KMS-11 (cell line): ENCODE measurements around the gene RUFY1.
"Not testable (repeated sequence)": the region's sequence is repeated elsewhere in the genome, so short reads cannot be mapped to it uniquely, and the experiment has no call there.

Source experiments
- H2AFZ ChIP-seq: fragments of 200-600 bp; sonication (generic); 2 replicates; pipeline ENCODE4 v1.6.1; 2016; ENCODE audit warnings: antibody characterized with exemption, mixed run types, low read depth
- H3K27ac ChIP-seq: fragments of 200-600 bp; sonication (generic); 2 replicates; pipeline ENCODE4 v1.6.1; 2016; ENCODE audit warnings: mild to moderate bottlenecking, mixed run types
- H3K27me3 ChIP-seq: fragments of 200-600 bp; sonication (generic); 2 replicates; pipeline ENCODE4 v1.6.1; 2017; ENCODE audit warnings: mild to moderate bottlenecking, low read depth, mixed run types, moderate library complexity; ENCODE audit not compliant: insufficient read depth
- H3K36me3 ChIP-seq: fragments of 200-600 bp; sonication (generic); 2 replicates; pipeline ENCODE4 v1.6.1; 2017; ENCODE audit warnings: mild to moderate bottlenecking, mixed run types; ENCODE audit not compliant: insufficient read depth
- H3K4me1 ChIP-seq: fragments of 200-600 bp; sonication (generic); 2 replicates; pipeline ENCODE4 v1.6.1; 2016; ENCODE audit warnings: mild to moderate bottlenecking, low read depth, mixed run types; ENCODE audit not compliant: poor library complexity, severe bottlenecking
- H3K4me2 ChIP-seq: fragments of 200-600 bp; sonication (generic); 2 replicates; pipeline ENCODE4 v1.7.0; 2016; ENCODE audit warnings: mild to moderate bottlenecking, mixed run types
- H3K4me3 ChIP-seq: fragments of 200-600 bp; sonication (generic); IDR thresholded peaks from 2 replicates; pipeline ENCODE4 v1.6.1; 2017; ENCODE audit warnings: low read depth, low read length, mixed read lengths; ENCODE audit not compliant: insufficient read depth
- H3K79me2 ChIP-seq: fragments of 200-600 bp; sonication (generic); 2 replicates; pipeline ENCODE4 v1.6.1; 2016; ENCODE audit warnings: low read depth, mixed run types; ENCODE audit not compliant: insufficient read depth
- H3K9ac ChIP-seq: fragments of 200-600 bp; sonication (generic); 2 replicates; pipeline ENCODE4 v1.6.1; 2016; ENCODE audit warnings: mild to moderate bottlenecking, mixed run types
- H4K20me1 ChIP-seq: fragments of 200-600 bp; sonication (generic); 2 replicates; pipeline ENCODE4 v1.6.1; 2016; ENCODE audit warnings: mild to moderate bottlenecking, mixed run types; ENCODE audit not compliant: insufficient read depth
- TF ChIP-seq, protein P1 (sequence below): fragments of 200-600 bp; sonication (generic); conservative IDR thresholded peaks from 2 replicates; pipeline ENCODE4 v1.6.1; 2017; ENCODE audit warnings: low read depth, mild to moderate bottlenecking, antibody characterized with exemption, low read length, moderate library complexity, mixed read lengths

RUFY1 gene, protein sequence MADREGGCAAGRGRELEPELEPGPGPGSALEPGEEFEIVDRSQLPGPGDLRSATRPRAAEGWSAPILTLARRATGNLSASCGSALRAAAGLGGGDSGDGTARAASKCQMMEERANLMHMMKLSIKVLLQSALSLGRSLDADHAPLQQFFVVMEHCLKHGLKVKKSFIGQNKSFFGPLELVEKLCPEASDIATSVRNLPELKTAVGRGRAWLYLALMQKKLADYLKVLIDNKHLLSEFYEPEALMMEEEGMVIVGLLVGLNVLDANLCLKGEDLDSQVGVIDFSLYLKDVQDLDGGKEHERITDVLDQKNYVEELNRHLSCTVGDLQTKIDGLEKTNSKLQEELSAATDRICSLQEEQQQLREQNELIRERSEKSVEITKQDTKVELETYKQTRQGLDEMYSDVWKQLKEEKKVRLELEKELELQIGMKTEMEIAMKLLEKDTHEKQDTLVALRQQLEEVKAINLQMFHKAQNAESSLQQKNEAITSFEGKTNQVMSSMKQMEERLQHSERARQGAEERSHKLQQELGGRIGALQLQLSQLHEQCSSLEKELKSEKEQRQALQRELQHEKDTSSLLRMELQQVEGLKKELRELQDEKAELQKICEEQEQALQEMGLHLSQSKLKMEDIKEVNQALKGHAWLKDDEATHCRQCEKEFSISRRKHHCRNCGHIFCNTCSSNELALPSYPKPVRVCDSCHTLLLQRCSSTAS

DNA sequence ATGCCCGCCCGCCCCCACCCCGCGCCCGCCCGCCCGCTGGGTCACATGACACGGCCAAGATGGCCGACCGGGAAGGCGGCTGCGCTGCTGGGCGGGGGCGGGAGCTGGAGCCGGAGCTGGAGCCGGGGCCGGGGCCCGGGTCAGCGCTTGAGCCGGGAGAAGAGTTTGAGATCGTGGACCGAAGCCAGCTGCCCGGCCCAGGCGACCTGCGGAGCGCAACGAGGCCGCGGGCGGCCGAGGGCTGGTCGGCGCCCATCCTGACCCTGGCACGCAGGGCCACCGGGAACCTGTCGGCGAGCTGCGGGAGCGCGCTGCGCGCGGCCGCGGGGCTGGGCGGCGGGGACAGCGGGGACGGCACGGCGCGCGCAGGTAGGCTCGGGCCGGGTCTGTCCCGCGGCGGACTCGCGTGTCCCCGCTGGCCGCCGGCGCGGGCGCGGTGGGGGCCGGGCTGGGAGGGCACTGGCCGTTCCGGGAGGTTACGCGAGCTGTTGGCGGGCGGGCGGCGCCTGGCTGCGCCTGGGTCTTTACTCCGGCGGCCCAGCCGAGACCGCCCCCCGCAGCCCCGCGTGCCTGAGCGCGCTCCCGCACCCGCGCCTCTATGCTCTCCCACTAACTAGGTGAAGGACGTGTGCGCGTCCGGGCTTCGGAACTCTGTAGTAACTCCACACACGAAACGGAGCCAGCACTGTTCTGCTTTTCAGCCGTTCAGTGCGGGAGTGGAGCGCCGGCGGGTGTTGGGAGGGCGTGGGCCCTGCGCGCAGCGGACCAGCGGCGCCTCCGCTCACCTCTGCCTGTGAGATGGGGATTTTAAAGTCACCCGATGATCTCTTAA, at the start of gene RUFY1:
Gene RUFY1 (plus strand): TSS at position 44 of the 832 bp plus-strand sequence. CDS start 16 bp downstream, at position 60.
- Histone ChIP-seq H4K20me1 (no peaks in the 10 kb centered on the region), H3K36me3 (no peaks in the 10 kb centered on the region), H3K27me3 (no peaks in the 10 kb centered on the region), H3K27ac (peak within 1 kb of the TSS; percentile 47; the same call in 1 of the 2 replicates), H3K4me3 (no peak within 1 kb of the TSS), H3K79me2 (no peaks in the 10 kb centered on the region), H3K9ac (peak within 1 kb of the TSS; percentile 66; the same call in 1 of the 2 replicates), H3K4me2 (peak within 1 kb of the TSS; percentile 55), H2AFZ (peak within 1 kb of the TSS; percentile 76), H3K4me1 (no peaks in the 10 kb centered on the region)
- TF ChIP-seq, protein P1, sequence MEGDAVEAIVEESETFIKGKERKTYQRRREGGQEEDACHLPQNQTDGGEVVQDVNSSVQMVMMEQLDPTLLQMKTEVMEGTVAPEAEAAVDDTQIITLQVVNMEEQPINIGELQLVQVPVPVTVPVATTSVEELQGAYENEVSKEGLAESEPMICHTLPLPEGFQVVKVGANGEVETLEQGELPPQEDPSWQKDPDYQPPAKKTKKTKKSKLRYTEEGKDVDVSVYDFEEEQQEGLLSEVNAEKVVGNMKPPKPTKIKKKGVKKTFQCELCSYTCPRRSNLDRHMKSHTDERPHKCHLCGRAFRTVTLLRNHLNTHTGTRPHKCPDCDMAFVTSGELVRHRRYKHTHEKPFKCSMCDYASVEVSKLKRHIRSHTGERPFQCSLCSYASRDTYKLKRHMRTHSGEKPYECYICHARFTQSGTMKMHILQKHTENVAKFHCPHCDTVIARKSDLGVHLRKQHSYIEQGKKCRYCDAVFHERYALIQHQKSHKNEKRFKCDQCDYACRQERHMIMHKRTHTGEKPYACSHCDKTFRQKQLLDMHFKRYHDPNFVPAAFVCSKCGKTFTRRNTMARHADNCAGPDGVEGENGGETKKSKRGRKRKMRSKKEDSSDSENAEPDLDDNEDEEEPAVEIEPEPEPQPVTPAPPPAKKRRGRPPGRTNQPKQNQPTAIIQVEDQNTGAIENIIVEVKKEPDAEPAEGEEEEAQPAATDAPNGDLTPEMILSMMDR = no peak

DNA sequence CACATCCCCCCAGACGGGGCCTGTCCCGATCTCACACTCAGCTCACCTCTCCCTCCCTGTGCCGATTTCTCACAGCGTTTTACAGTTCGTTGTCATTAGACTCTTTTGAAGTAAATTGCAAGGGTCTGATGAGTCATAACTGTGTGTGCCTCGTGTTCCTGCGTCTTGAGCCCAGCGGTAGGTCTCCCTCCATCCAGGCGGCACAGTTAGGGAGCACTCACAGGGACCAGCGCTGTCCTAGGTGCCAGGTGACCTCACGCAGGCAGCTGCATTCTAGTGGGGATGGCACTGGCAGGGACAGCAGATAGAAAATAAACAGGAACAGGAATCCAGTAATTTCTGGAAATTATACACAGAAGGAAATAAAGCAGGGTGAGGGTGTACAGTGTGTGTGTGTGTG, 48.4 kb upstream of the RUFY1 start:
- H3K27ac ChIP-seq, H3K4me2 ChIP-seq, H3K27me3 ChIP-seq, H3K36me3 ChIP-seq, H2AFZ ChIP-seq, H4K20me1 ChIP-seq, H3K4me3 ChIP-seq, H3K79me2 ChIP-seq, H3K9ac ChIP-seq, H3K4me1 ChIP-seq: not testable (repeated sequence)

DNA sequence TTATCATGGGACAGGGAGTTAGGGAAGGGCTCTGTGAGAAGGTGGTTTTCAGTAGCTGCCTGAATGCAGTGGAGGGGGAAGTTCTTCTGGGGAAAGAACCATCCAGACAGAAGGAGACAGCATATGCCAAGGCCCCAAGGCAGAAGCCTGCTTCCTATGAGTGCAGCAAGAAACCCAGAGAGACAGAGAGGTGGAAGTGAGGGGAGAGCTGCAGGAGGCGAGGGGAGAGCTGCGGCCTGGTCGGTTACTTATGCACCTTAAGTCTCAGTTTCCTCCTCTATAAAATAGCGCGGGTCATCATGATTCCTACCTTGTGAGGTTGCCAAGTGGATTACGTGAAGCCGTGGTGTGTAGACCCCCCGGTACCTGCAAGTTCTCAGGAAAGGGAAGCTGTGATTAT, 47.9 kb upstream of the RUFY1 start:
- H2AFZ ChIP-seq, H3K4me3 ChIP-seq, H3K4me2 ChIP-seq, H3K79me2 ChIP-seq, H3K27ac ChIP-seq, H3K36me3 ChIP-seq, H3K27me3 ChIP-seq, H3K9ac ChIP-seq, H3K4me1 ChIP-seq, H4K20me1 ChIP-seq: not testable (repeated sequence)

DNA sequence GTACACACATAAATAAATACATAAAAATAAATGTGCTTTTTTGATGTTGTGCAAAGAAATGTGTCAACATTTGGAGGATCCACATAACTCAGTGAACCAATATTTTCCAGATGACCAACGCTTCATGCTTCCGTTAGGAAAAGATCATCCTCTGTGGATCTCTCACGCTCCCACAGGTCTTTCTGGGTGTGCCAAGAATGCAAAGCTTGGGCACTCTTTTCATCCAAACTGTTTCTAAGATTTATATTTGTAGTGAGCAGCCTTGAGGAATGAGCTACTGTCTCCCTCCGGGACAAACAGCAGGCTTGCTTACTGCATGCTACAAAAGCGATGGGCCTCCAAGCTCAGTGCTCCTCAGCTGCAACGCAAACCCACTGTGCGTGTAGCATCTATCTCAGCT, 46.2 kb upstream of the RUFY1 start:
- H3K79me2 ChIP-seq = no peaks in the 10 kb centered on the region
- no peak overlapping the region for H3K27ac ChIP-seq
- H4K20me1 ChIP-seq = no peaks in the 10 kb centered on the region
- H3K4me2 ChIP-seq = no peak overlapping the region
- H2AFZ ChIP-seq = no peak overlapping the region
- H3K4me3 ChIP-seq = no peak overlapping the region
- H3K9ac ChIP-seq = no peak overlapping the region
- TF ChIP-seq, protein P1 = no peak
- no peaks in the 10 kb centered on the region; the same call in 1 of the 2 replicates for H3K27me3 ChIP-seq
- no peaks in the 10 kb centered on the region for H3K36me3 ChIP-seq
- no peaks in the 10 kb centered on the region for H3K4me1 ChIP-seq
